WTC11 (cell line): ENCODE data around the gene F2.

Experiments
- CREM ChIP-seq: sonication (generic); formaldehyde crosslinking; IDR thresholded peaks from 2 replicates; pipeline ENCODE4 v1.8.1; 2022; ENCODE audit warnings: mild to moderate bottlenecking, missing genetic modification reagents, moderate library complexity
- E2F1 ChIP-seq: sonication (generic); formaldehyde crosslinking; IDR thresholded peaks from 2 replicates; pipeline ENCODE4 v1.8.0; 2022; ENCODE audit warnings: mild to moderate bottlenecking, missing genetic modification reagents
- ELF4 ChIP-seq: sonication (generic); formaldehyde crosslinking; IDR thresholded peaks from 2 replicates; pipeline ENCODE4 v1.8.1; 2022; ENCODE audit warnings: low read depth, mild to moderate bottlenecking, moderate library complexity, missing genetic modification reagents
- FOXP1 ChIP-seq: sonication (generic); formaldehyde crosslinking; IDR thresholded peaks from 2 replicates; pipeline ENCODE4 v1.8.0; 2022; ENCODE audit warnings: missing genetic modification reagents, mild to moderate bottlenecking, moderate library complexity, borderline replicate concordance
- JUN ChIP-seq: sonication (generic); formaldehyde crosslinking; IDR thresholded peaks from 2 replicates; pipeline ENCODE4 v1.8.0; 2023; ENCODE audit warnings: mild to moderate bottlenecking, missing genetic modification reagents
- NFYB ChIP-seq: sonication (generic); formaldehyde crosslinking; conservative IDR thresholded peaks from 2 replicates; pipeline ENCODE4 v1.8.0; 2022; ENCODE audit warnings: low read depth, missing genetic modification reagents
- NR2C2 ChIP-seq: sonication (generic); formaldehyde crosslinking; IDR thresholded peaks from 2 replicates; pipeline ENCODE4 v1.8.0; 2022; ENCODE audit warnings: mild to moderate bottlenecking, missing genetic modification reagents
- NR3C1 ChIP-seq: sonication (generic); formaldehyde crosslinking; conservative IDR thresholded peaks from 2 replicates; pipeline ENCODE4 v1.8.1; 2023; ENCODE audit warnings: low read depth, mild to moderate bottlenecking, missing genetic modification reagents
- USF2 ChIP-seq: sonication (generic); formaldehyde crosslinking; IDR thresholded peaks from 2 replicates; pipeline ENCODE4 v1.8.1; 2023; ENCODE audit warnings: mild to moderate bottlenecking, missing genetic modification reagents, moderate library complexity
- TF ChIP-seq, protein P1 (sequence below): sonication (generic); formaldehyde crosslinking; IDR thresholded peaks from 2 replicates; pipeline ENCODE4 v1.8.0; 2023; ENCODE audit warnings: missing genetic modification reagents
- TF ChIP-seq, protein P2 (sequence below): sonication (generic); formaldehyde crosslinking; IDR thresholded peaks from 2 replicates; pipeline ENCODE4 v1.8.0; 2022; ENCODE audit warnings: mild to moderate bottlenecking, missing genetic modification reagents
- TF ChIP-seq, protein P3 (sequence below): fragments of 200-600 bp; IDR thresholded peaks from 2 replicates; pipeline ENCODE4 v1.8.0; 2022; ENCODE audit warnings: antibody characterized with exemption

GRCh38 chr11:46705070-46705688 is 13.8 kb upstream of the F2 start:
- TF ChIP-seq ELF4 = no peak
- TF ChIP-seq, protein P1, sequence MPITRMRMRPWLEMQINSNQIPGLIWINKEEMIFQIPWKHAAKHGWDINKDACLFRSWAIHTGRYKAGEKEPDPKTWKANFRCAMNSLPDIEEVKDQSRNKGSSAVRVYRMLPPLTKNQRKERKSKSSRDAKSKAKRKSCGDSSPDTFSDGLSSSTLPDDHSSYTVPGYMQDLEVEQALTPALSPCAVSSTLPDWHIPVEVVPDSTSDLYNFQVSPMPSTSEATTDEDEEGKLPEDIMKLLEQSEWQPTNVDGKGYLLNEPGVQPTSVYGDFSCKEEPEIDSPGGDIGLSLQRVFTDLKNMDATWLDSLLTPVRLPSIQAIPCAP = no peak
- TF ChIP-seq NR3C1 = no peak
- TF ChIP-seq, protein P2, sequence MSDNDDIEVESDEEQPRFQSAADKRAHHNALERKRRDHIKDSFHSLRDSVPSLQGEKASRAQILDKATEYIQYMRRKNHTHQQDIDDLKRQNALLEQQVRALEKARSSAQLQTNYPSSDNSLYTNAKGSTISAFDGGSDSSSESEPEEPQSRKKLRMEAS (CRISPR knock-in tag) = no peak
- TF ChIP-seq E2F1 = no peak
- no peak for TF ChIP-seq USF2
- TF ChIP-seq, protein P3, sequence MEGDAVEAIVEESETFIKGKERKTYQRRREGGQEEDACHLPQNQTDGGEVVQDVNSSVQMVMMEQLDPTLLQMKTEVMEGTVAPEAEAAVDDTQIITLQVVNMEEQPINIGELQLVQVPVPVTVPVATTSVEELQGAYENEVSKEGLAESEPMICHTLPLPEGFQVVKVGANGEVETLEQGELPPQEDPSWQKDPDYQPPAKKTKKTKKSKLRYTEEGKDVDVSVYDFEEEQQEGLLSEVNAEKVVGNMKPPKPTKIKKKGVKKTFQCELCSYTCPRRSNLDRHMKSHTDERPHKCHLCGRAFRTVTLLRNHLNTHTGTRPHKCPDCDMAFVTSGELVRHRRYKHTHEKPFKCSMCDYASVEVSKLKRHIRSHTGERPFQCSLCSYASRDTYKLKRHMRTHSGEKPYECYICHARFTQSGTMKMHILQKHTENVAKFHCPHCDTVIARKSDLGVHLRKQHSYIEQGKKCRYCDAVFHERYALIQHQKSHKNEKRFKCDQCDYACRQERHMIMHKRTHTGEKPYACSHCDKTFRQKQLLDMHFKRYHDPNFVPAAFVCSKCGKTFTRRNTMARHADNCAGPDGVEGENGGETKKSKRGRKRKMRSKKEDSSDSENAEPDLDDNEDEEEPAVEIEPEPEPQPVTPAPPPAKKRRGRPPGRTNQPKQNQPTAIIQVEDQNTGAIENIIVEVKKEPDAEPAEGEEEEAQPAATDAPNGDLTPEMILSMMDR = no peak
- no peak for TF ChIP-seq CREM (CRISPR knock-in tag)
- no peak for TF ChIP-seq NFYB (CRISPR knock-in tag)
- no peak for TF ChIP-seq FOXP1 (CRISPR knock-in tag)
- no peak for TF ChIP-seq NR2C2
- TF ChIP-seq JUN (CRISPR knock-in tag) = no peak
